ENCODE results near the gene WNT5A. TPM values are rescaled to one million over a fixed set of nuclear protein-coding genes. Genes with fewer than 3 reads are reported as not detected.

The WNT5A gene
- total and polyA plus RNA-seq, 2 experiments from 2014 or later: 31.6 to 129 TPM

- Histone ChIP-seq H3K79me2 (no peaks in the 10 kb centered on the region), H3K4me1 (ENCODE audit: insufficient read depth) (peaks cover 28% of the 10 kb centered on the region), H3K4me2 (peak overlapping the region; percentile 33), H3K36me3 (replicated peaks; ENCODE audit: insufficient read depth, low read depth) (no peaks in the 10 kb centered on the region), H3K27me3 (no peaks in the 10 kb centered on the region), H3K4me3 (no peak overlapping the region), H3K27ac (peak overlapping the region; percentile 63), H4K20me1 (ENCODE audit: insufficient read depth, poor library complexity, severe bottlenecking) (no peaks in the 10 kb centered on the region), H2AFZ (no peak overlapping the region), H3K9me2 (replicated peaks; ENCODE audit: insufficient read depth) (no peaks in the 10 kb centered on the region), H3K9me3 (ENCODE audit: low read depth) (no peaks in the 10 kb centered on the region)
- WGBS (ENCODE audit: low lambda C conversion rate, missing lambda C conversion rate): 62% methylated on average over 11 of the region's 11 CpGs
- no peak for DNase-seq (ENCODE audit: low spot score)
- TF ChIP-seq EZH2phosphoT487 (IDR thresholded peaks at IDR 0.05; ENCODE audit: low read depth, severe bottlenecking, unreplicated experiment) (no peak), CTCF (IDR thresholded peaks at IDR 0.05; ENCODE audit: poor library complexity) (no peak), EZH2 (IDR thresholded peaks at IDR 0.05; ENCODE audit: borderline replicate concordance) (no peak)
Observed at GRCh38 chr3:55512571-55513343, 25.7 kb upstream of the WNT5A start.

DNA sequence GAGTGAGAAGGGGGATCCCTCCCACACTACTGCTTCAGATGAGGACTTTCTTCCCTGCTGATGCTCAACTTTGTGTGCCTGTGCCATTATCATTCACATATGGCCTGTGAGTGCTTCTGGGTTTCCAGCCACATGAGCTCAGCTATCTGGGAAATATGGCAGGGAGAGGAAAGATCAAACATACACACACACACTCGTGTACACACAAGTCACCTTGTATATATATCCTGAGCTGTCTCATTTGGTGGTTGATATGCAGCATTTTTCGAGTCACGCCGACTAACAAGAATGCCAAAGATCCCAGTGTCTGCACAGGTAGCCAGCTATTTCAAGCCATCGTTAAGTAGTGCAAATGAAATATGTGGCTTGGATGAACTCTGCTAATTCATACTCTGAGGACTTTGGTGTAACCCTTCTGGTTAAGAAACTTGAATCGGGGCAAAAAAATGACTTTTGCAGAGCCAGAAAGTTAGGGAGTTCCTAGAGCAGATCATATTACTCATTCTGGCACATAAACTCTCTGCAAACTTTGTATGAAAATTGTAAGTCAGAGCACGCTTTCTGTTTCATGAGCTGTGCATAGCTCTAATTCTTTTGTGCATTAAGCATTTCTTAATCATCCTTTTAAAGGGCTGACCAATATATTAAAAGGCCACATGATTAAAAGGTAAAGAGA, 24.9 kb upstream of the WNT5A start:
- Histone ChIP-seq H3K4me3 (no peak overlapping the region), H3K9me3 (ENCODE audit: low read depth) (no peaks in the 10 kb centered on the region), H3K4me2 (peak overlapping the region; percentile 33), H3K27me3 (no peaks in the 10 kb centered on the region), H2AFZ (no peak overlapping the region), H3K27ac (peak overlapping the region; percentile 63), H3K9me2 (replicated peaks; ENCODE audit: insufficient read depth) (no peaks in the 10 kb centered on the region), H3K79me2 (no peaks in the 10 kb centered on the region), H3K4me1 (ENCODE audit: insufficient read depth) (peaks cover 28% of the 10 kb centered on the region), H3K36me3 (replicated peaks; ENCODE audit: insufficient read depth, low read depth) (no peaks in the 10 kb centered on the region), H4K20me1 (ENCODE audit: insufficient read depth, poor library complexity, severe bottlenecking) (no peaks in the 10 kb centered on the region)
- TF ChIP-seq EZH2phosphoT487 (IDR thresholded peaks at IDR 0.05; ENCODE audit: low read depth, severe bottlenecking, unreplicated experiment) (no peak), CTCF (IDR thresholded peaks at IDR 0.05; ENCODE audit: poor library complexity) (no peak), EZH2 (IDR thresholded peaks at IDR 0.05; ENCODE audit: borderline replicate concordance) (no peak)
- 51% methylated on average over 7 of the region's 7 CpGs for WGBS (ENCODE audit: low lambda C conversion rate, missing lambda C conversion rate)
- no peak for DNase-seq (ENCODE audit: low spot score)

DNA sequence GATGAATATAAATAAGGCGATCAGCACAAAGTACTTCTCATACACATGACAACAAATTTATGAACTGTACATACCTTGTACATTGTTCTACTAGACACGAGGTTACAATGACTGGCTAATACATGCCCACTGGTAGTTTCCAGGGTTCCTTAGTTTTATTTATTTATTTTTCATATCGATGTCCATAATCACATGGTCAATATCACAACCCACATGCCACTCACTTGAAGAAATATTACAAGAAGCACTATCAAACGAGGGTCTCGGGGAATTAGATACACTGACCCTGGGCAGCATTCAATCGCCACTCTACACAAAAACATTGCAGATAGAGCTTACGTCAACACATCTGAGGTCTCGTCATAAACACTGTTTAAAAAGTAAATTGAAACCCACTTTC, 21.2 kb upstream of the WNT5A start:
- Histone ChIP-seq H3K36me3 (replicated peaks; ENCODE audit: insufficient read depth, low read depth) (no peaks in the 10 kb centered on the region), H4K20me1 (ENCODE audit: insufficient read depth, poor library complexity, severe bottlenecking) (no peaks in the 10 kb centered on the region), H3K4me3 (no peak overlapping the region), H3K9me2 (replicated peaks; ENCODE audit: insufficient read depth) (no peaks in the 10 kb centered on the region), H3K9me3 (ENCODE audit: low read depth) (no peaks in the 10 kb centered on the region), H3K27me3 (no peaks in the 10 kb centered on the region), H3K4me1 (ENCODE audit: insufficient read depth) (peaks cover 25% of the 10 kb centered on the region), H3K27ac (no peak overlapping the region), H3K79me2 (no peaks in the 10 kb centered on the region), H3K4me2 (no peak overlapping the region), H2AFZ (no peak overlapping the region)
- 84% methylated on average over 8 of the region's 8 CpGs for WGBS (ENCODE audit: low lambda C conversion rate, missing lambda C conversion rate)
- no peak for TF ChIP-seq EZH2 (IDR thresholded peaks at IDR 0.05; ENCODE audit: borderline replicate concordance)
- TF ChIP-seq CTCF (IDR thresholded peaks at IDR 0.05; ENCODE audit: poor library complexity): no peak
- no peak for TF ChIP-seq EZH2phosphoT487 (IDR thresholded peaks at IDR 0.05; ENCODE audit: low read depth, severe bottlenecking, unreplicated experiment)
- no peak for DNase-seq (ENCODE audit: low spot score)

Measured in hepatocyte (in vitro differentiated cells).